Suppressor macrophage (primary cell): ENCODE measurements around the gene ZNG1A.
A peak's percentile ranks its signal among the peaks of the same experiment; 100 is the strongest.
"Not testable (repeated sequence)": the region's sequence is repeated elsewhere in the genome, so short reads cannot be mapped to it uniquely, and the experiment has no call there.

Experiments used
- DNase-seq, 4 experiments: peaks; one replicate each; pipeline ENCODE4 v3.0.0-alpha.2; 2020 to 2022

ZNG1A gene

DNA sequence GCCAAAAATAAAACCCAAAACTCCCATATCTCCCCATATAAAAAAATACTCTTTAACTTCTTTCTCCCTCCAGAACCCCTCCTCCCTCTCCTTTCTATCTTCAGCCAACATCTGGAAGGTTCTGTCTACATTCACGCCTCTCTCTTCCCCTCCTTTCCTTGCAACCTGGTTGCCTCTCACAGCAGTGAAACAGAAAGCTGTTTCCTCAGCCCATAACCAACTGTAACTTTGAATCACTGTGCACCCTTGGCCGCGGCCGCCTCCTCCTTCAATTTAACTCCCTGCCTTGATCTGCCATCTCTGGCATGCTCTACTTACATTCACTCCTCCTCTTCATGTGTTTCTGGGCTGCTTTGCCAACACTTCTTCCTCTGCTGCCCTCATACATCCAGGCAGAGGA, 83.9 kb downstream of the ZNG1A start:
- DNase-seq, result not testable (repeated sequence)

DNA sequence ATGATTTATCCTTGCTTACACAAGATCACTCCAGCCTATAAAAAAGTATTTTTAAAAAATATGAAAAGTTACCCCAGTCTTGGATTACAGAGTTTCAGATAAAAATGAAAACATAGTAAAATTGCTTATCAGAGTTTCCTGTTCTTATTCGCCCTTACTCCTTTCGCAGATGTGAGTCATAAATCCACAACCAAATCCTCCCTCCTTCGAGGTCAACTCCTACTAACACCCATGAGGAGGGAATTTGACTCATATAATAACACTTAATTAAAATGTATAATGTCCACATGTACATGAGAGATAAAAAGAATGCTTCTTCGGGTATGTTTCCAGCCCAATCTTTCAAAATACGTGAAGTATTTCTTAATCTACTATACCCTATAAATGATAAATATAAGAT, 84.5 kb downstream of the ZNG1A start:
- DNase-seq, result not testable (repeated sequence)

DNA sequence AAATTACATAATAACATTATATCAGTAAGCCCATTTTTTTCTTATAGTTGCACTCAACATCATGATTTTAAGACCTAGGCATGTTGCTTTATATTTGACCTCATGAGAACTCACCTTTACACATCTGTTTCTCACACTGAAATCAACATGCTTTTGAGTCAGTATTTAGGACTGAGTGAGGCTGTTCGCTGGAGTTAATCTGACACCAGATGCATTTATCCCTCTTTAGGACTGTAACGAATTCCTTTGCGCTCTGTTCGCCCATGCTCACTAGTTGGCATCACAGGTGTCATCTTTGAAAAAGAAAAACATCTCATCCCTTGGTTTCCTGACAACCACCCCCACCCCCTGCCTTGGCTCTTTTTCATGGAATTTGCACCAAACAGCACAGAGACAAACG, 84.9 kb downstream of the ZNG1A start:
- not testable (repeated sequence) for DNase-seq

DNA sequence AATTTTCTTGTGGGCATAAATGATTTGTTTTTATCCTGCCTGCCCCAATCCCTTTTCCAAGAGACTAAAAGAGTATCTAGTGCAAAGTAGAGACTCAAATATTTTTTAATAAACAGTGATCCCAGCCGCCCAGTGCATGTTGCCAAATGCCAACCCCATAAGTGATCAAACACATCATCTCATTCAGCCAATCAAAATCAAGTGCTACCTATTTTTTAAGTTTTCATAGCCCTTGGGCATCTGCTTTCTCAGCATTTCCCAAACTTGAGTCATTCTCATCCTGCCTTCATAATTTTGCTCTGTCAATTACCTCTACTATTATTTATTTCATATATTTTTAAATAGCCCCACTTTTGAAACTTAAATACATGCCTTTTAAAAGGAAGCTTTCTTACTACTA, 88.0 kb downstream of the ZNG1A start:
- not testable (repeated sequence) for DNase-seq

DNA sequence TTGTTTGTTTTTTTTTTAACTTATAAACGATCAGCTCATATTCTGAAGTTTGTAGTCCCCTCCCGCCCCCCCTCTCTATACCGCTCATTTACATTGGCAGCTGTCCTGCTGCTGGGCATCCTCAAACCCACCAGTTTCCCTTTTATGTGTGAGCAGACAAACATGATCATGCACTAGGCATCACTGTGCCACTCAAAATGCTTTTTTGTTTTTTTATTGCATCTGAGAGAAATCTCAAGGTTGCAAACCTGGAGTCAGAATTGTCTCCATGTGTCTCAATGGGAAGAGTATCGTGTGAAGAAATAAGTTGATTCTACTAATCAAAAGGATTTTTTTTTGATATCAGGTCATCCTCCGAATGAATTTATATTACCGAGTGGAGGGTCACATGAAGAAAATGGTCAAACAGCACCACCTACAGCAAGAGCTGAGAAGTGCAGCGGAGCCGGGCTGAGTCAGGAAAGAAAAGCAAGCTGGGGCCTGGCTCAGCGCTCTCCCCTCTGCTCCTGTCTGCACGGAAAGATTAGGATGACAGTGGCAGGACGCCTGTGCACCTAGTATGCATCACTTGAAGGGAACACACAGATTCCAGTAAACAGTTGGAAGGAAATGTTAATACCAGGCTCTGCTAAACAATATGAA, 90.3 kb downstream of the ZNG1A start:
- not testable (repeated sequence) for DNase-seq

DNA sequence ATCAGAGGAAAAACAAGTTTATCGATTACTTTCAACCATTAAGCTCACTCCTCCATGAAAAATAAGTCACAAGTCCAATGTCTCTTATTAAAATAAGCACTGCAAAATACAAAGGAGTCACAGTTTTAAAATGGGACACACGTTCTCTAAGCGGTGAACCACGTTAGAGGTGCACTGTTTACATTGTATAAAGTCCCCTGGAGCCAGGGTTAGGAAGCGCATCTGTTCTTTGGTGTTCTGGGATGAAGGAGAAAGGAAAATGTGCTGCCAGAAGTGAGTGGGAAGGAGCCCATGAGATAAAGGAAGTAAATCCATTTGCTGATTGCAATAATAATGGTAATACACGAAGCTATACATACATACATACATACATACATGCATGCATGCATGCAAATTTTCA, 91.0 kb downstream of the ZNG1A start:
- not testable (repeated sequence) for DNase-seq

DNA sequence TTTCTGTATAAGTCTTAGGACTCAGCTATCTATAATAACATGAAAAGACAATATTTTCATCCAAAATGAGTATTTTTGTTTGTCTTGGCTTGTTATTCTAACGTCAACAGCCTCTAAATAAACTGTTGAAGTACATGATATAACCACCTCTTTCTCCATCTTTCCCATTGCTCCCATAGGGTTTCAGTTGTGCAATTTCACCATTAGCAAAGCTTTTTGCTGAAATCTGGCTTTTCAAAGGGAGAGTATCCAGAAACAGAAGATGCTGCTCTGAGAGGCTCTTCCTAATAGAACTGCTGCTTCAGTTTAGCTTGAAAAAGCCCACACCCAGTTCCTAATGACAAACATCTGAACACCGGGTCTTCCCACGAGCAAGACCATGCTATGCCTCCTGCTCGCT, 91.8 kb downstream of the ZNG1A start:
- not testable (repeated sequence) for DNase-seq

DNA sequence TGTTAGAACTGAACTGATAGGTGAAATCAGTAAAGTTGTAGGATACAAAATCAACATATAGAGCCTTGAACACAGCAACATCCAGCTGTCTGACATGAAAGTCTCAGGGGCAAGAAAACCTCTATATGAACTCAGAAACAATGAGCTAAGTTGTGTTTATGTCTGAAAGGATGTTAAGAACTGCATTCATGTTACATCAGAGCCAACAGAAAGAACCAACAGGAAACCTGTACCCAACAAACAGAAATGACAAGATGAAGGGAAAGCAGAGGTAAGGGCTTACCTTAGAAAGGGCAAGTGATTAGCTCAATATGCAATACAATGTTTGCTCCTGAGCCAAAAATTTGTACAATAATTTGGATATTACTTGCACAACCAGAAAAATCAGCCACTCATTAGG, 92.2 kb downstream of the ZNG1A start:
- not testable (repeated sequence) for DNase-seq

DNA sequence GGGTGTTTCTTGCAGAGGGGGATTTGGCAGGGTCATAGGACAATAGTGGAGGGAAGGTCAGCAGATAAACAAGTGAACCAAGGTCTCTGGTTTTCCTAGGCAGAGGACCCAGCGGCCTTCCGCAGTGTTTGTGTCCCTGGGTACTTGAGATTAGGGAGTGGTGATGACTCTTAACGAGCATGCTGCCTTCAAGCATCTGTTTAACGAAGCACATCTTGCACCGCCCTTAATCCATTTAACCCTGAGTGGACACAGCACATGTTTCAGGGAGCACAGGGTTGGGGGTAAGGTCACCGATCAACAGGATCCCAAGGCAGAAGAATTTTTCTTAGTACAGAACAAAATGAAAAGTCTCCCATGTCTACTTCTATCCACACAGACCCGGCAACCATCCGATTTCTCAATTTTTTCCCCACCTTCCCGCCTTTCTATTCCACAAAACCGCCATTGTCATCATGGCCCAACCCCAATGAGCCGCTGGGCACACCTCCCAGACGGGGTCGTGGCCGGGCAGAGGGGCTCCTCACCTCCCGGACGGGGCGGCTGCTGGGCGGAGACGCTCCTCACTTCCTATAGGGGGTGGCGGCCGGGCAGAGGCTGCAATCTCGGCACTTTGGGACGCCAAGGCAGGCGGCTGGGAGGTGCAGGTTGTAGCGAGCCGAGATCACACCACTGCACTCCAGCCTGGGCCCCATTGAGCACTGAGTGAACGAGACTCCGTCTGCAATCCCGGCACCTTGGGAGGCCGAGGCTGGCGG, 95.7 kb downstream of the ZNG1A start:
- not testable (repeated sequence) for DNase-seq

DNA sequence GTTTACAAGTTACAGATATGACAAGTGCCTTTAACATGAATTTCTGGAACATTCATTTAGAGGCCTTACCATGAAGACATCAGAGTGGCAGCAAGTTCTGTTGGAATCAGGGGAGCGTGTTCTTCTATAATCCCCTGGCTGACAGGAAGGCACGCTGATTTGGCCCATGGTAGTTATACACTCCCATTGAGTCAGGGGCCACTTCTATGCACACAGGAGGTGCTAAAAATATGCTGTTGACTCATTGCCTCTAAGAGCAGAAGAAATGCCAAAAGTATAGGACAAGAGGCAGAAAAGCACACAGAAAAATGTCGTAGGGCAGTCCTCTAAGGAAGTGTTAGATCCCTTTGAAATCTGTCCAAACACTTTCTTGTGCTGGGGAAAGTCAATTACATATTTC, 100.5 kb downstream of the ZNG1A start:
- not testable (repeated sequence) for DNase-seq

DNA sequence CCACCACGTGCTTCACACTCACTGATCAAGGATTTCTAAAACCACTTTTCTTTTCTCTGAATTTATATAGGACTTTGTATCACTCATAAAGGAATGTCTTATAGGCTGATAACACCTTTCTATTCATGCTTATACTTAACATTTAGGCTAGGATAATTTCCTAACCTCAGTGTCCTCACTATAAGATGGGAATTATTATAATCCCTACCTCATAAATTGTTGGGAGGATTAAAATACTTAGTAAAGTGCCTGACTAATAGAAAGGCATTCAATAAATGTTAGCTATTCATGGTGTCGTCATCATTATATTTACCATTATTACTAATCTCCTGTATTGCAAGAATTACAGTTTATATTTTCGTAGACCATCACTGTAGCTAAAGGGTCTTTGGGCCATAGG, 102.5 kb downstream of the ZNG1A start:
- not testable (repeated sequence) for DNase-seq

DNA sequence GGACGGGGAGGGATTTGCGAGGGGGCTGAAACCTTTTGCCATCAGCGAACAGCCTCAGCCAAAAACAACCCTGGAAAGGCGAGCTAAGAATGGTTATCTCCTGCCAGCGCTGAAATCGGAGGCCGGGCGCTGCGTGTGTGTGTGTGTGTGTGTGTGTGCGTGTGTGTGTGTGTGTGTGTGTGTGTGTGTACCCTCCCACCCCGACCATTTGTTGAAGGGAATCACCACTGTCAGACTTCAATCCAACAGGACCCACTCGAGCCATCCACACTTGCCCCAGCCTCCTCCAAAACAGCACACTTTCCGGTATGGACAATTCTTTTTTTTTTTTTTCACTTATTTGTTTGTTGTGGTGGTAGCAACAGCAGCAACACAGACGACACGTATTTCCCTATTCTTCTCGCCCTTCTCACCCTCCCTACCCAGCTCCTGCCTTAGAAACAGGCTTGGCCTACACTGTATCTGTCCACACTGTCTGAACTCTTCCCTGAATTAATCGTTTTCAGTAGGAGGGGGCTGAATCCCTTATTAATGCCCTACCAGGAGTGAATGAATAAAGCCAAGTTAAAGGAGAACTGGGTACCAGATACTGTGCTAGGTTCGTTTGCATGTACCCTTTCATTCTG, 104.8 kb downstream of the ZNG1A start:
- DNase-seq, result not testable (repeated sequence)

DNA sequence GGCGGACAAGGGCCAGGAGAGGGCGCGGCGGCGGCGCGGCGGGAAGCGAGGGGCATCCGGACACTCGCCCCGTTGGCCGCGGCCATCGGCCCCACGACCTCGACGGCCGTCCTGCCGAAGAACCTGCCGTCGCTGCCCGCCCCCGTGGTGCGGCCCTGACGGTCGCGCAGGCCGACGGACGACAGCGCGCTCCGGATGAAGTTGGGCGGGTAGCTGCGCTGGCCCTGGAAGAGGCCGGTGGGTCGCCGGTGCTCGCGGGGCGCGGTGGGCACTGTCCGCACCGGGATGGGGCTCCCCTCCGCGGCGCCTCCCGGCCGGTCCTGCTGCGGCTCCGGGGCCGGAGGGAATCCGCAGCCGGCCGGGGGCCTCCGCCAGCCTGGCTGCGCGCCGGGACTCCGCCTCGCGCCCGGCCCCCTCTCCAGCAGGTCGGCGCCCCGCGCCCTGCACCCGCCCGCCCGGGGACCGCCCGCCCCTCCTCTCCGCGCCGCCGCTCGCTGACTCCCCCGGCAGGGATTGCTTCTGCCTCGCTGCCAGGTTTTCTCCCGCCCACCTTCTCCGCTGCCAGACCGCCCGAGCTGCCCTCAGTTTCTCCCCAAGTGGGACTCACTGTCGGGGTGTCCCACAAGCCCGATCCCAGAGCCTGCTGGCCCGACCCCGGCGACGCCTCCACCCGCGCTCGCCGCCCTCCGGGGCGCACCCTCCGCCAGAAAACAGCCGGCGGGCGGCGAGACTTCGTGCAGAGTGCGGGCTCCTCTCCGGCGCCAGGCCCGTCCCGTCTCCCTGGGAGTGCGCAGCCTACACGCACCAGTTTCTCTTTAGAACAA, 105.6 kb downstream of the ZNG1A start:
- peak in 3 of 4 experiments; percentile 1 to 28 (median 14) for DNase-seq
